Karpas-422 (cell line): ENCODE data around the gene EIF4E1B. TPM values are rescaled to one million over a fixed set of nuclear protein-coding genes. Genes with fewer than 3 reads are reported as not detected.

Experiments used
- DNase-seq: peaks from one replicate; pipeline ENCODE4 v3.0.0-alpha.2; 2015
- H2AFZ ChIP-seq: fragments of 200-600 bp; sonication (generic); 2 replicates; pipeline ENCODE4 v1.6.1; 2014; ENCODE audit warnings: antibody characterized with exemption, low read length, mixed read lengths
- H3K27ac ChIP-seq: fragments of 200-600 bp; sonication (generic); 2 replicates; pipeline ENCODE4 v1.5.1; 2014; ENCODE audit warnings: mild to moderate bottlenecking, low read length, moderate library complexity
- H3K27me3 ChIP-seq: fragments of 200-600 bp; sonication (generic); 2 replicates; pipeline ENCODE4 v1.6.1; 2014; ENCODE audit warnings: low read length, mixed read lengths
- H3K36me3 ChIP-seq: fragments of 200-600 bp; sonication (generic); 2 replicates; pipeline ENCODE4 v1.6.1; 2014; ENCODE audit warnings: low read length, mixed read lengths; ENCODE audit not compliant: insufficient read depth
- H3K4me1 ChIP-seq: fragments of 200-600 bp; sonication (generic); 2 replicates; pipeline ENCODE4 v1.6.1; 2014; ENCODE audit warnings: mild to moderate bottlenecking, low read length, mixed read lengths
- H3K4me2 ChIP-seq: fragments of 200-600 bp; sonication (generic); 2 replicates; pipeline ENCODE4 v1.6.1; 2014; ENCODE audit warnings: low read length, low read depth, mild to moderate bottlenecking; ENCODE audit not compliant: poor library complexity, severe bottlenecking
- H3K4me3 ChIP-seq: fragments of 200-600 bp; sonication (generic); 2 replicates; pipeline ENCODE4 v1.5.1; 2014; ENCODE audit warnings: mild to moderate bottlenecking, antibody characterized with exemption, low read length, mixed read lengths
- H3K79me2 ChIP-seq: fragments of 200-600 bp; sonication (generic); 2 replicates; pipeline ENCODE4 v1.6.1; 2014; ENCODE audit warnings: mild to moderate bottlenecking, low read length, mixed read lengths
- H3K9ac ChIP-seq: fragments of 200-600 bp; sonication (generic); 2 replicates; pipeline ENCODE4 v1.6.0; 2014; ENCODE audit warnings: low read length
- H3K9me2 ChIP-seq: fragments of 200-600 bp; sonication (generic), shearing (Covaris generic); replicated peaks from 2 replicates; pipeline ENCODE4 v1.6.0; 2014; ENCODE audit warnings: mild to moderate bottlenecking, low read length, moderate library complexity; ENCODE audit not compliant: insufficient read depth
- H3K9me3 ChIP-seq: fragments of 300-700, 200-600 bp; sonication (generic); 2 replicates; pipeline ENCODE4 v1.6.1; 2014; ENCODE audit warnings: low read length, mixed read lengths
- H4K20me1 ChIP-seq: fragments of 200-600 bp; sonication (generic); 2 replicates; pipeline ENCODE4 v1.6.1; 2014; ENCODE audit warnings: mild to moderate bottlenecking, antibody characterized with exemption, low read length, low read depth; ENCODE audit not compliant: insufficient read depth
- total RNA-seq: library from RNA; depleted of rRNA; stranded (reverse); fragments of >200 nt; shearing (Covaris generic); gene quantifications from 2 replicates; pipeline ENCODE4 v1.2.3, GENCODE V29; 2014; ENCODE audit warnings: low replicate concordance; rRNA removed

Gene EIF4E1B, protein sequence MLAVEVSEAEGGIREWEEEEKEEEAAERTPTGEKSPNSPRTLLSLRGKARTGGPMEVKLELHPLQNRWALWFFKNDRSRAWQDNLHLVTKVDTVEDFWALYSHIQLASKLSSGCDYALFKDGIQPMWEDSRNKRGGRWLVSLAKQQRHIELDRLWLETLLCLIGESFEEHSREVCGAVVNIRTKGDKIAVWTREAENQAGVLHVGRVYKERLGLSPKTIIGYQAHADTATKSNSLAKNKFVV
- total RNA-seq = not detected in 2 replicates

DNA sequence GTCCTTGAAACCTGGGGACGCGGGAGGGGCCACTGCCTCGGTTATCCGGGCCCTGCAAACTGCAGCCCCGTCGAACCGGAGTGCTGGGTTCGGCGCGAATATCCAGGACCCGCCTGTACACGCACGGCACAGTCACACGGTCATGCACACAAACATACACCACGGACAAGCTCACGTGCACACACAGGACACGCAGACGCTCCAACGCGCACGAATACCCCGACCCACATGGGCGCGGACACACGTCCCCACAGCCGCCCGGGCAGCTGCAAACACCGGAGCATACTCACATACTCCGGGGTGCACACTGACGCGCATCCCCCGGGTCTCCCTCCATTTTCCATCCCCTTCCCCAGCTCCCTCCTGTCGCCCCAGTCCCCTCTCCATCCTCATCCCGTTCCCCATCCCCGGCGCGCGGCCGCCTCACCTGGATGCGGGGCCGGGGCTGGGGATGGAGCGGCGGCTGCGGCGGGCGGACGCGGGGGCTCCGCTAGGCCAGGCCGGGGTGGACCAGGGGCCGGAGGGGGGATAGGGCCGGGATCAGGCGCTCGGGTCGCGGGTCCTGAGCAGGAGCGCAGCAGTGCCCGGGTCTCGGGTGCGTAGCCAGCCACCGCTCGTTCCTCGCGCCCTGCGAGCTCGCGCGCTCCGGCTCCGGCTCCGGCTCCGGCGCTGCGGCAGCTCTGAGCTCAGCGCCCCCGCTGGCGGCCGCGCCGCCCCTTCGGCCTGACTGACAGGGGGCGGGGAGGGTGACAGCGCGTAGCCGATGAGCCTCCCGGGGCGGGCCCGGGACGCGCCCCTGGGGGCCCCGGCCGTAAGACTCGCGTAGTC lies at the start of gene EIF4E1B, which contains the start of gene SNCB:
Gene EIF4E1B (plus strand): TSS at position 823 of the 828 bp plus-strand sequence. CDS start 12,113 bp downstream, outside the sequence.
Gene SNCB (minus strand): TSS at position 682 of the 828 bp plus-strand sequence. CDS start 880 bp downstream, outside the sequence.
- no peak within 1 kb of the TSS; the same call in 1 of the 2 replicates for H2AFZ ChIP-seq
- H3K27me3 ChIP-seq = peaks cover 2% of the 10 kb centered on the region; the same call in 1 of the 2 replicates

DNA sequence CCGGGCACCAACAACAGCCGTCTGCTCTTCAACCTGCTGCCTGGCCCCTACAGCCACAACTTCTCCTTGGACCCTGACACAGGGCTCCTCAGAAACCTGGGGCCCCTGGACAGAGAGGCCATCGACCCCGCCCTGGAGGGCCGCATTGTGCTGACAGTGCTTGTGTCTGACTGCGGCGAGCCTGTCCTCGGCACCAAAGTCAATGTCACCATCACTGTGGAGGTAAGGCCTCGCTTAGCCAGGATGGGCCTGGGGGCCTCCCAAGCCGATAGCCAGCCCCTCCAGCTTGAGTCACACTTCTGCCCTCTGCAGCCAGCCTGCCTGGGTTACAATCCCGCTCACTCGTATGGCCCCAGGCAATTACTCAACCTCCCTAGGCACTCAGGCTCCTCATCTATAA lies 49.1 kb upstream of the EIF4E1B start:
- Histone ChIP-seq H2AFZ (no peak overlapping the region), H3K27me3 (no peaks in the 10 kb centered on the region), H3K9ac (no peak overlapping the region), H3K4me2 (no peak overlapping the region), H3K9me2 (no peaks in the 10 kb centered on the region), H3K4me1 (no peaks in the 10 kb centered on the region), H3K9me3 (no peaks in the 10 kb centered on the region), H3K27ac (no peak overlapping the region), H3K4me3 (no peak overlapping the region), H4K20me1 (no peaks in the 10 kb centered on the region), H3K79me2 (no peaks in the 10 kb centered on the region), H3K36me3 (no peaks in the 10 kb centered on the region)
- DNase-seq = no peak

More for the DNA sequence above, at the start of gene EIF4E1B, which contains the start of gene SNCB:
- Histone ChIP-seq H3K9me2 (no peaks in the 10 kb centered on the region), H3K36me3 (no peaks in the 10 kb centered on the region), H3K9ac (peak within 1 kb of the TSS; percentile 28), H3K4me3 (peak within 1 kb of the TSS; percentile 64), H4K20me1 (peaks cover 7% of the 10 kb centered on the region; the same call in 1 of the 2 replicates), H3K27ac (no peak within 1 kb of the TSS), H3K4me1 (peaks cover 32% of the 10 kb centered on the region), H3K79me2 (no peaks in the 10 kb centered on the region), H3K4me2 (peak within 1 kb of the TSS; percentile 81), H3K9me3 (no peaks in the 10 kb centered on the region)
- peak; percentile 79 for DNase-seq

DNA sequence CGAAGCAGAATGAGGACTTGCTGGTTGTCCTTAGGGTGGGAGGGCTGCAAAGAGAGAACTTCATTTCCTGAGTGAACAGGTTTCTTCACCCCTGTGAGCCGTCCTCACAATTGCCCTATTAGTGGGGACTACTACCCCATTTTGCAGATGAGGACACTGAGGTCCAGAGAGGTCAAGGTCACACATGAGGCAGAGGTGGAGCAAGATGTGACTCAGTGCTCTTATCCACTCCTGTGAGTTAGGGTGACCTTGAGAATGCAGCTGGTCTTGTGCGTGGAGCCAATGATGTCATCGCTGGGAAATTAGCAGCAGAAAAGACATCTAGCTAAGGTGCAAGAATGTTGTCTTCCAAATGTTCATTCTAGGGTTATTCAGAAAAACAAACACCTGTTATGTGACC lies 47.4 kb upstream of the EIF4E1B start:
- H3K9me2 ChIP-seq = no peaks in the 10 kb centered on the region
- H3K4me1 ChIP-seq = no peaks in the 10 kb centered on the region
- DNase-seq = no peak
- H3K9ac ChIP-seq = no peak overlapping the region
- H3K36me3 ChIP-seq = no peaks in the 10 kb centered on the region
- no peaks in the 10 kb centered on the region for H3K9me3 ChIP-seq
- H2AFZ ChIP-seq = no peak overlapping the region
- H3K27me3 ChIP-seq = no peaks in the 10 kb centered on the region
- no peaks in the 10 kb centered on the region for H4K20me1 ChIP-seq
- no peak overlapping the region for H3K4me2 ChIP-seq
- no peaks in the 10 kb centered on the region for H3K79me2 ChIP-seq
- H3K4me3 ChIP-seq = no peak overlapping the region
- no peak overlapping the region for H3K27ac ChIP-seq

DNA sequence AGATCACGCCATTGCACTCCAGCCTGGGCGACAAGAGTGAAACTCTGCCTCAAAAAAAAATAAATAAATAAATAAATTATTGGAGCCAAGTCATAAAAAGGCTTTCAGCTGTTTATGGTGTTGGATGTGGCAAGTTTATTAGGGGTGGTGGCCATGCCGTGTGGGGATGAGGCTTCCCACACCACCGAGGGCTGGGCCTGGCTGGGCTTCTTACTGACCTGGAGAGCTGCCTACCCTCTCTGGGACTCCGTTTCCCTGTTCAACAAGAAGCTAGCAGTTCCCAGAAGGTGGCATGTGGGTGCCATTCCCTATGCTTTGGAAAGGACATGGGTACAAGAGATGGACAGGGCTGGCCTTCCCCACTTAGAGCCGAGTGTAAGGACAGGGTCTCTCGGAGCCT lies 43.1 kb upstream of the EIF4E1B start:
- Histone ChIP-seq H2AFZ (no peak overlapping the region), H3K9ac (no peak overlapping the region), H3K9me2 (no peaks in the 10 kb centered on the region), H3K79me2 (no peaks in the 10 kb centered on the region), H3K27me3 (no peaks in the 10 kb centered on the region), H3K4me2 (no peak overlapping the region), H3K4me3 (no peak overlapping the region), H3K27ac (no peak overlapping the region), H3K36me3 (no peaks in the 10 kb centered on the region), H3K4me1 (no peaks in the 10 kb centered on the region), H4K20me1 (no peaks in the 10 kb centered on the region), H3K9me3 (no peaks in the 10 kb centered on the region; the same call in 1 of the 2 replicates)
- DNase-seq = no peak

DNA sequence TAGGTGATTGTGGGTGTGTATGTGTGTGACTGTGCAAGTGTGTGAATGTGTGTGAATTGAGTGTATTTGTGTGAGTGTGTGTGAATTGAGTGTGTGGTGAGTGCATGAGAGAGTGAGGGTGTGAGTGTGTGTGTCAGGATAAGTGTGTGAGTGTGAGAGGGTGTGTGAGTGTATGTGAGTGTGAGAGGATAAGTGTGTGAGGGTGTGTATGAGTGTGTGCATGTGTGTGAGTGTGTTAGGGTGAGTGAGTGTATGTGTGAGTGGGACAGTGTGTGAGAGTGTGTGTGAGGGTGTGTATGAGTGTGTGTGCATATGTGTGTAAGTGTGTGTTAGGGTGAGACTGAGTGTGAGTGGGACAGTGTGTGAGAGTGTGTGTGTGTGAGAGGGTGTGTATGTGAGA lies 42.2 kb upstream of the EIF4E1B start:
- Histone ChIP-seq H3K4me3 (no peak overlapping the region), H3K9me3 (peaks cover 5% of the 10 kb centered on the region; the same call in 1 of the 2 replicates), H3K9me2 (no peaks in the 10 kb centered on the region), H3K27me3 (no peaks in the 10 kb centered on the region), H3K4me1 (no peaks in the 10 kb centered on the region), H3K9ac (no peak overlapping the region), H3K79me2 (no peaks in the 10 kb centered on the region), H3K36me3 (no peaks in the 10 kb centered on the region), H4K20me1 (no peaks in the 10 kb centered on the region), H3K4me2 (no peak overlapping the region), H3K27ac (no peak overlapping the region), H2AFZ (no peak overlapping the region)
- DNase-seq = no peak

DNA sequence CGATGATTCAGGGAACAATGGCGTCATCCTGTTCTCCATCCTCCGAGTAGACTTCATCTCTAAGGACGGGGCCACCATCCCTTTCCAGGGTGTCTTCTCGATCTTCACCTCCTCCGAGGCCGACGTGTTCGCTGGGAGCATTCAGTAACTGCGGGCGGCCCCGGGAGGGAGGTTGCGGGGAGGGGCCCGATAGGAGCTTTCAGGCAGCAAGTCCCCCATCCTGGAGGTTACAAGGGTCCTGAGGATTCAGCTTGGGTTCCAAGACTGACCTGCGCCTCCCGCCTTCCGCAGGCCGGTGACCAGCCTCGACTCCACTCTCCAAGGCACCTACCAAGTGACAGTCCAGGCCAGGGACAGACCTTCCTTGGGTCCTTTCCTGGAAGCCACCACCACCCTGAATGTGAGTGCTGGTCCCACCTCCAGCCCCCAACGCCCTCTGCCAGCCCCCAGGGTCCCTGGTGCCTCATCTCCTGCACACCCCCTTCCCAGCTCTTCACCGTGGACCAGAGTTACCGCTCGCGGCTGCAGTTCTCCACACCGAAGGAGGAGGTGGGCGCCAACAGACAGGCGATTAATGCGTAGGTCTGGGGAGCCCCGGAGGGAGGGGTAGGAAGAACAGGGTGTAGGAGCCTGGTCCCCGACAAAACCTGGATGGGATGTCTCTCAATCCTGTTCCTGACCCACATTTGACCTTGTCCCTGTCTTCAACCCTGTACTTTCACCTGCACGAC lies 41.3 kb upstream of the EIF4E1B start:
- Histone ChIP-seq H3K4me1 (no peaks in the 10 kb centered on the region), H2AFZ (no peak overlapping the region), H3K9me3 (peaks cover 5% of the 10 kb centered on the region; the same call in 1 of the 2 replicates), H3K36me3 (no peaks in the 10 kb centered on the region), H3K4me3 (no peak overlapping the region), H3K79me2 (no peaks in the 10 kb centered on the region), H3K27me3 (no peaks in the 10 kb centered on the region), H3K27ac (no peak overlapping the region), H3K9me2 (no peaks in the 10 kb centered on the region), H3K9ac (no peak overlapping the region), H3K4me2 (no peak overlapping the region), H4K20me1 (no peaks in the 10 kb centered on the region)
- DNase-seq = no peak

DNA sequence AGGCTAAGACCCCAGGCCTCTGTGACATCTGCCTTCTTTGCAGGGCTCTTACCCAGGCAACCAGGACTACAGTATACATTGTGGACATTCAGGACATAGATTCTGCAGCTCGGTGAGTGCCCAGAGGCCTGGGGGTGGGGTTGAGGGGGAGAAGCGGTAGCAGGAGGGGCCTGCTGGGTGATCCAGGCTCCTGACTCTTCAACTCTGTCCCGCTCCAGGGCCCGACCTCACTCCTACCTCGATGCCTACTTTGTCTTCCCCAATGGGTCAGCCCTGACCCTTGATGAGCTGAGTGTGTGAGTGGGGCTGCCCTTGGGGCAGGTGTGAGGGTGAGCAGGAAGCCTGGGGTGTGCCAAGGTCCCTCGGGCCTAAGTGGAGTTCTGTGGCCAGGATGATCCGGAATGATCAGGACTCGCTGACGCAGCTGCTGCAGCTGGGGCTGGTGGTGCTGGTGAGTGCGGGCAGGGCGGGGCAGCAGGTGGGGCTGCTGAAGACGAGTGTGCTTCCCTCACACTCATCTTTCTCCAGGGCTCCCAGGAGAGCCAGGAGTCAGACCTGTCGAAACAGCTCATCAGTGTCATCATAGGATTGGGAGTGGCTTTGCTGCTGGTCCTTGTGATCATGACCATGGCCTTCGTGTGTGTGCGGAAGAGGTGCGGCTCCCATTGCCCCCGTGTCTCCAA lies 40.3 kb upstream of the EIF4E1B start:
- Histone ChIP-seq H3K36me3 (no peaks in the 10 kb centered on the region), H3K4me3 (no peak overlapping the region), H3K27me3 (no peaks in the 10 kb centered on the region), H3K9me3 (peaks cover 5% of the 10 kb centered on the region; the same call in 1 of the 2 replicates), H2AFZ (no peak overlapping the region), H3K9me2 (no peaks in the 10 kb centered on the region), H4K20me1 (no peaks in the 10 kb centered on the region), H3K79me2 (no peaks in the 10 kb centered on the region), H3K27ac (no peak overlapping the region), H3K4me2 (no peak overlapping the region), H3K4me1 (no peaks in the 10 kb centered on the region), H3K9ac (no peak overlapping the region)
- no peak for DNase-seq
